Liver (tissue), 9 donors: ENCODE data around the gene USP11. TPM values are rescaled to one million over a fixed set of nuclear protein-coding genes. Genes with fewer than 3 reads are reported as not detected.
A peak's percentile ranks its signal among the peaks of the same experiment; 100 is the strongest.

Experiments
- DNase-seq: peaks from one replicate; pipeline ENCODE4 v3.0.0-alpha.2; 2017; ENCODE audit warnings: low spot score
- H3K27ac ChIP-seq, 2 donors: one replicate each; pipeline ENCODE4 v1.7.0; 2013; ENCODE audit warnings: inconsistent platforms in 2 of 2, low read length in 2 of 2, control low read depth in 1 of 2, low read depth in 1 of 2, mild to moderate bottlenecking in 1 of 2
- H3K27me3 ChIP-seq, 4 donors: one replicate each; pipeline versions ENCODE4 v1.6.1 to v1.7.0; 2013; ENCODE audit warnings: low read length in 3 of 4, inconsistent platforms in 1 of 4, mild to moderate bottlenecking in 1 of 4, moderate library complexity in 1 of 4; ENCODE audit not compliant: control insufficient read depth in 4 of 4, insufficient read depth in 4 of 4
- H3K36me3 ChIP-seq, 4 donors: one replicate each; pipeline versions ENCODE4 v1.6.1 to v1.7.0; 2013; ENCODE audit warnings: low read length in 3 of 4, mild to moderate bottlenecking in 3 of 4, low read depth in 1 of 4, moderate library complexity in 1 of 4; ENCODE audit not compliant: control insufficient read depth in 4 of 4, insufficient read depth in 3 of 4
- H3K4me1 ChIP-seq, 4 donors: one replicate each; pipeline versions ENCODE4 v1.6.1 to v1.7.0; 2013; ENCODE audit warnings: low read length in 3 of 4, mild to moderate bottlenecking in 3 of 4, moderate library complexity in 1 of 4; ENCODE audit not compliant: control insufficient read depth in 4 of 4, insufficient read depth in 4 of 4
- H3K4me3 ChIP-seq, 3 donors: one replicate each; pipeline versions ENCODE4 v1.6.1 to v1.7.0; 2013; ENCODE audit warnings: low read length in 3 of 3, control low read depth in 1 of 3, low read depth in 1 of 3, mild to moderate bottlenecking in 1 of 3
- H3K9ac ChIP-seq, 2 donors: one replicate each; pipeline ENCODE4 v1.7.0; 2013; ENCODE audit warnings: low read length in 2 of 2, mild to moderate bottlenecking in 2 of 2, moderate library complexity in 2 of 2, control low read depth in 1 of 2, low read depth in 1 of 2
- H3K9me3 ChIP-seq, 4 donors: one replicate each; pipeline versions ENCODE4 v1.6.1 to v1.7.0; 2013; ENCODE audit warnings: low read length in 3 of 4; ENCODE audit not compliant: control insufficient read depth in 4 of 4
- EGR1 ChIP-seq, 2 donors: IDR thresholded peaks; 2 replicates each; pipeline ENCODE4 v1.6.1; 2016 to 2018; ENCODE audit warnings: antibody characterized with exemption in 2 of 2, low read depth in 2 of 2
- FOXA1 ChIP-seq: IDR thresholded peaks from 2 replicates; pipeline ENCODE4 v1.6.1; 2016; ENCODE audit warnings: antibody characterized with exemption
- FOXA2 ChIP-seq: IDR thresholded peaks from 2 replicates; pipeline ENCODE4 v1.6.1; 2016; ENCODE audit warnings: antibody characterized with exemption
- HNF4A ChIP-seq, 2 donors: conservative IDR thresholded peaks; 2 replicates each; pipeline ENCODE4 v1.6.1; 2016; ENCODE audit warnings: antibody characterized with exemption in 2 of 2, mild to moderate bottlenecking in 2 of 2
- NR2F2 ChIP-seq: IDR thresholded peaks from 2 replicates; pipeline ENCODE4 v1.6.1; 2016; ENCODE audit warnings: antibody characterized with exemption
- RAD21 ChIP-seq, 2 donors: IDR thresholded peaks; 2 replicates each; pipeline ENCODE4 v1.6.1; 2016; ENCODE audit warnings: antibody characterized with exemption in 2 of 2, mild to moderate bottlenecking in 2 of 2
- SP1 ChIP-seq: IDR thresholded peaks from 2 replicates; pipeline ENCODE4 v1.6.1; 2018; ENCODE audit warnings: antibody characterized with exemption, mild to moderate bottlenecking
- TAF1 ChIP-seq: conservative IDR thresholded peaks from 2 replicates; pipeline ENCODE4 v1.6.1; 2016; ENCODE audit warnings: antibody characterized with exemption, mild to moderate bottlenecking
- YY1 ChIP-seq: IDR thresholded peaks from 2 replicates; pipeline ENCODE4 v1.6.1; 2016; ENCODE audit warnings: antibody characterized with exemption, mild to moderate bottlenecking
- WGBS: extraction: QIAGEN DNeasy Blood & Tissue Kit; methylation state at CpG from one replicate; pipeline ENCODE4 v1.1.7; 2013; 5-methylcytosine and 5-hydroxymethylcytosine counted together
- polyA plus RNA-seq, 2 donors: library from polyadenylated mRNA; stranded (reverse) in 1 of 2; unstranded in 1 of 2; fragments of 200-250 nt in 1 of 2; fragments of >200 nt in 1 of 2; fragmentation: Nextera tagmentation in 1 of 2; extraction: Ambion mirVana in 1 of 2; gene quantifications; one replicate each; pipeline versions ENCODE4 v1.2.1 to v1.2.3, GENCODE V29; 2013 to 2015
- total RNA-seq, 2 donors: library from RNA; depleted of rRNA; stranded (reverse); fragments of >200 nt; gene quantifications; one replicate each; pipeline ENCODE4 v1.2.3, GENCODE V29; 2014
- TF ChIP-seq, protein P1 (sequence below): IDR thresholded peaks from 2 replicates; pipeline ENCODE4 v1.6.1; 2016; ENCODE audit warnings: antibody characterized with exemption
- TF ChIP-seq, protein P2 (sequence below): IDR thresholded peaks from 2 replicates; pipeline ENCODE4 v1.6.1; 2016; ENCODE audit warnings: antibody characterized with exemption
- TF ChIP-seq, protein P3 (sequence below): fragments of 150-350 bp; IDR thresholded peaks from 2 replicates; pipeline ENCODE4 v1.5.1; 2017; ENCODE audit warnings: improper control_type of control experiment, low read depth, low read length; ENCODE audit not compliant: missing input control
- TF ChIP-seq, protein P4 (sequence below): IDR thresholded peaks from 2 replicates; pipeline ENCODE4 v1.6.1; 2016; ENCODE audit warnings: antibody characterized with exemption, mild to moderate bottlenecking
- donor health status: healthy.
- donor health status: healthy.
- donor health status: healthy.
- donor health status: healthy.
- donor health status: healthy.

Gene USP11
- total and polyA plus RNA-seq, 4 donors, result 9.6 to 24.3 (median 11.1) TPM

DNA sequence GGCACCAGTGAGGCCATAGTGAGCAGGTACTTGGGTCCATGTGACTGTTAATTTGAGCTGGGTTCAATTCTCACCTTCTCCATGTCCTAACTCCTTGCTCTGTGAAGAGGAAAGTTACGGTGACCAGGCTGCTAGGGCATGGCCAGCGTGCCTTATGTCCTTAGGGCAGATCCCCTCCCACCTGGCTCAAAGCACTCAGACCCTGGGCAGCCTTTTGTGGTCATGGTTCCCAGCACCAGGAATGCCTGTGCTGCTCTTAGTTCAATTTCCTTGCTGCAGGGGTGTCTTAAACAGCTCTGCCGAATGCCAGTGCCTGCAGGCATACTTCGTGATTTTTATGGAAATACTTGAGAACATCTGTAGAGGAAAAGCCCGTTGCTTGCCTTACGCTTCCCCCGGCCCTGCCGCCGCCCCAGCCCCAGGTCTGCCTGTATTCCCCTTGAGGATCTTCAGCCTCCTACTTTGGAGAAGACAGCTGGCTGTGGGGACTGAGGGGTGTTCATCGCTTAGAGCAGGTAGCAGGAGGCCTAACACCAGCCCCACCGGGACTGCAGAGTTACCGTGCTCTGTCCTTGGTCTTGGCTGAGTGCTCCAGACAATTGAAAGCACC is 17.4 kb upstream of the USP11 start:
- no peak overlapping the region for H3K9ac ChIP-seq
- H3K27ac ChIP-seq, result no peak overlapping the region
- peaks cover 16 to 57% (median 34%) of the 10 kb centered on the region in 4 donors for H3K36me3 ChIP-seq
- no peak overlapping the region for H3K4me3 ChIP-seq
- no peaks in the 10 kb centered on the region for H3K27me3 ChIP-seq
- 96% methylated on average over 12 of the region's 12 CpGs for WGBS
- TF ChIP-seq HNF4A (conservative IDR thresholded peaks at IDR 0.05) (no peak), FOXA2 (no peak), TAF1 (no peak), EGR1 (IDR thresholded peaks at IDR 0.05; ENCODE audit: low read depth in 2 of 2) (no peak), SP1 (no peak), RAD21 (IDR thresholded peaks at IDR 0.05) (no peak)
- TF ChIP-seq, protein P1, sequence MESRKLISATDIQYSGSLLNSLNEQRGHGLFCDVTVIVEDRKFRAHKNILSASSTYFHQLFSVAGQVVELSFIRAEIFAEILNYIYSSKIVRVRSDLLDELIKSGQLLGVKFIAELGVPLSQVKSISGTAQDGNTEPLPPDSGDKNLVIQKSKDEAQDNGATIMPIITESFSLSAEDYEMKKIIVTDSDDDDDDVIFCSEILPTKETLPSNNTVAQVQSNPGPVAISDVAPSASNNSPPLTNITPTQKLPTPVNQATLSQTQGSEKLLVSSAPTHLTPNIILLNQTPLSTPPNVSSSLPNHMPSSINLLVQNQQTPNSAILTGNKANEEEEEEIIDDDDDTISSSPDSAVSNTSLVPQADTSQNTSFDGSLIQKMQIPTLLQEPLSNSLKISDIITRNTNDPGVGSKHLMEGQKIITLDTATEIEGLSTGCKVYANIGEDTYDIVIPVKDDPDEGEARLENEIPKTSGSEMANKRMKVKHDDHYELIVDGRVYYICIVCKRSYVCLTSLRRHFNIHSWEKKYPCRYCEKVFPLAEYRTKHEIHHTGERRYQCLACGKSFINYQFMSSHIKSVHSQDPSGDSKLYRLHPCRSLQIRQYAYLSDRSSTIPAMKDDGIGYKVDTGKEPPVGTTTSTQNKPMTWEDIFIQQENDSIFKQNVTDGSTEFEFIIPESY, result no peak
- TF ChIP-seq, protein P2, sequence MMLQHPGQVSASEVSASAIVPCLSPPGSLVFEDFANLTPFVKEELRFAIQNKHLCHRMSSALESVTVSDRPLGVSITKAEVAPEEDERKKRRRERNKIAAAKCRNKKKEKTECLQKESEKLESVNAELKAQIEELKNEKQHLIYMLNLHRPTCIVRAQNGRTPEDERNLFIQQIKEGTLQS, result no peak
- TF ChIP-seq, protein P3, sequence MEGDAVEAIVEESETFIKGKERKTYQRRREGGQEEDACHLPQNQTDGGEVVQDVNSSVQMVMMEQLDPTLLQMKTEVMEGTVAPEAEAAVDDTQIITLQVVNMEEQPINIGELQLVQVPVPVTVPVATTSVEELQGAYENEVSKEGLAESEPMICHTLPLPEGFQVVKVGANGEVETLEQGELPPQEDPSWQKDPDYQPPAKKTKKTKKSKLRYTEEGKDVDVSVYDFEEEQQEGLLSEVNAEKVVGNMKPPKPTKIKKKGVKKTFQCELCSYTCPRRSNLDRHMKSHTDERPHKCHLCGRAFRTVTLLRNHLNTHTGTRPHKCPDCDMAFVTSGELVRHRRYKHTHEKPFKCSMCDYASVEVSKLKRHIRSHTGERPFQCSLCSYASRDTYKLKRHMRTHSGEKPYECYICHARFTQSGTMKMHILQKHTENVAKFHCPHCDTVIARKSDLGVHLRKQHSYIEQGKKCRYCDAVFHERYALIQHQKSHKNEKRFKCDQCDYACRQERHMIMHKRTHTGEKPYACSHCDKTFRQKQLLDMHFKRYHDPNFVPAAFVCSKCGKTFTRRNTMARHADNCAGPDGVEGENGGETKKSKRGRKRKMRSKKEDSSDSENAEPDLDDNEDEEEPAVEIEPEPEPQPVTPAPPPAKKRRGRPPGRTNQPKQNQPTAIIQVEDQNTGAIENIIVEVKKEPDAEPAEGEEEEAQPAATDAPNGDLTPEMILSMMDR, result no peak
- H3K9me3 ChIP-seq, result no peaks in the 10 kb centered on the region
- no peak for DNase-seq
- peaks cover under 1 to 32% (median 21%) of the 10 kb centered on the region in 4 donors for H3K4me1 ChIP-seq

DNA sequence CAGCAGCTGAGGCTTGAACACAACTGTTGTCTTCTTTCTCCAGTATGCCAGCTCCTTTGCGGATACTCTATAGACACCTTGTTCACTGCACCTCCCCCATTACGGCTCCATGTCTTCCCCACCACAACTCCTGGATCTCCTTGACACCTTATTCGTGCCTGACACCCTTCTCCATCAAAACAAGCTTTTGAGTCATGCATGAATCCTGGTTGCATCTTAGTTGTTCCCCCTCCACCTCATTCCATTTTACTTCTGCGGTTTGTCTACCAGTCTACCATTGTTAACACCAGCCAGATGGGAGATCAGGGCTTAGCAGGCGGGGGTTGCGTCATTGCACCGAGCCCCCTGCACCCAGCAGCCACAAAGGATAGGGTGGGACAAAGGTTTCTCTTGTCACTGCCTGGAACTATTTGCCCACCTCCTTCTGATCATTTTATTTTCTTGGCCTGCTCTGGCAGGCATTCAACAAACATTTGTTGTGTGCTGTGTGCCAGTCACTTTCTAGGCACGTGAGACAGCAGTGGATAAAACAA is 16.4 kb upstream of the USP11 start:
- H3K27me3 ChIP-seq, result no peaks in the 10 kb centered on the region
- no peak overlapping the region for H3K9ac ChIP-seq
- H3K36me3 ChIP-seq, result peaks cover 13 to 47% (median 29%) of the 10 kb centered on the region in 4 donors
- peak overlapping the region; percentile 71 to 99 for H3K27ac ChIP-seq
- no peak overlapping the region for H3K4me3 ChIP-seq
- TF ChIP-seq, protein P2, result no peak
- TF ChIP-seq FOXA2 (no peak), HNF4A (conservative IDR thresholded peaks at IDR 0.05) (no peak), FOXA1 (no peak)
- WGBS, result 86% methylated on average over 8 of the region's 8 CpGs
- H3K9me3 ChIP-seq, result no peaks in the 10 kb centered on the region
- peaks cover 2 to 42% (median 26%) of the 10 kb centered on the region in 4 donors for H3K4me1 ChIP-seq
- no peak for DNase-seq

DNA sequence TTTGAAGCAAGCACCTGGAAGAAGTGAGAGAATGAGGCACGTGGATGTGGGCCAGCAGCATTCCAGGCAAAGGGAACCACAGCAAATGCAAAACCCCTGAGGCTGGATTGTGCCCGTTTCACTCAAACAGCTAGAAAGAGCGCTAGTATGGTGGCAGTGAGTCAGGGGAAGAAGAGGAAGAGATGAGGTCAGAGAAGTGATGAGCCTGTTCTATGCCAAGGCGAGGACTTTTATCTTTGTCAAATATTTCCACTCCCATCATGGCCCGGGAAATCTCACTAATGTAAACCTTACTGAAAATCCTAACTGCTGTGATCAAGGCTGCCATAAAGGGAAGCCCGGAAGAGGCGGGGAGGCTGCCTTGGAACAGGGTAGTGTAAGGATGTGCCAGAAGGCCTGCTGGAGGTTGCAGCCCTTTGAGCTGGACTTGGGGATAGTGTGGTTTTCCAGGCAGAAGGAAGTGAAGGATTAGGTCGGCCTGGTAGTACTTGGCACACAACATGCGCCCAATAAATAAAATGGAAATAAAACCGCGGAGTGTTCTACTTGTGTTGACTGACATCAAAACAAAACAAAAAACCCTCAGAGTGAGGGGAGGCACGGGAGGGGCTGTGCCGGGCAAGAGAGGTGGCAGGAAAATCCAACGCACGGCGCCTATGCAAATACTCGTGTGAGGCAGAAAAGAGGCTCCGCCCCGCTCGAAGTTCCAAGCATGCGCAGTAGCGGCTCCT is 15.5 kb upstream of the USP11 start:
- Histone ChIP-seq H3K4me1 (peaks cover 2 to 45% (median 26%) of the 10 kb centered on the region in 4 donors), H3K36me3 (peaks cover 10 to 38% (median 23%) of the 10 kb centered on the region in 4 donors), H3K9ac (peak overlapping the region; percentile 10 to 75), H3K9me3 (no peaks in the 10 kb centered on the region), H3K4me3 (peak overlapping the region in 2 of 3 donors; percentile 7 to 43), H3K27ac (peak overlapping the region; percentile 71 to 99), H3K27me3 (no peaks in the 10 kb centered on the region)
- 10% methylated on average over 22 of the region's 22 CpGs for WGBS
- DNase-seq, result no peak
- no peak for TF ChIP-seq FOXA1
- TF ChIP-seq EGR1 (IDR thresholded peaks at IDR 0.05; ENCODE audit: low read depth in 2 of 2), result no peak
- TF ChIP-seq, protein P3, result no peak
- TF ChIP-seq, protein P2, result no peak
- no peak for TF ChIP-seq YY1
- TF ChIP-seq, protein P4, sequence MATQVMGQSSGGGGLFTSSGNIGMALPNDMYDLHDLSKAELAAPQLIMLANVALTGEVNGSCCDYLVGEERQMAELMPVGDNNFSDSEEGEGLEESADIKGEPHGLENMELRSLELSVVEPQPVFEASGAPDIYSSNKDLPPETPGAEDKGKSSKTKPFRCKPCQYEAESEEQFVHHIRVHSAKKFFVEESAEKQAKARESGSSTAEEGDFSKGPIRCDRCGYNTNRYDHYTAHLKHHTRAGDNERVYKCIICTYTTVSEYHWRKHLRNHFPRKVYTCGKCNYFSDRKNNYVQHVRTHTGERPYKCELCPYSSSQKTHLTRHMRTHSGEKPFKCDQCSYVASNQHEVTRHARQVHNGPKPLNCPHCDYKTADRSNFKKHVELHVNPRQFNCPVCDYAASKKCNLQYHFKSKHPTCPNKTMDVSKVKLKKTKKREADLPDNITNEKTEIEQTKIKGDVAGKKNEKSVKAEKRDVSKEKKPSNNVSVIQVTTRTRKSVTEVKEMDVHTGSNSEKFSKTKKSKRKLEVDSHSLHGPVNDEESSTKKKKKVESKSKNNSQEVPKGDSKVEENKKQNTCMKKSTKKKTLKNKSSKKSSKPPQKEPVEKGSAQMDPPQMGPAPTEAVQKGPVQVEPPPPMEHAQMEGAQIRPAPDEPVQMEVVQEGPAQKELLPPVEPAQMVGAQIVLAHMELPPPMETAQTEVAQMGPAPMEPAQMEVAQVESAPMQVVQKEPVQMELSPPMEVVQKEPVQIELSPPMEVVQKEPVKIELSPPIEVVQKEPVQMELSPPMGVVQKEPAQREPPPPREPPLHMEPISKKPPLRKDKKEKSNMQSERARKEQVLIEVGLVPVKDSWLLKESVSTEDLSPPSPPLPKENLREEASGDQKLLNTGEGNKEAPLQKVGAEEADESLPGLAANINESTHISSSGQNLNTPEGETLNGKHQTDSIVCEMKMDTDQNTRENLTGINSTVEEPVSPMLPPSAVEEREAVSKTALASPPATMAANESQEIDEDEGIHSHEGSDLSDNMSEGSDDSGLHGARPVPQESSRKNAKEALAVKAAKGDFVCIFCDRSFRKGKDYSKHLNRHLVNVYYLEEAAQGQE, result no peak
- no peak for TF ChIP-seq NR2F2
